Suprapubic skin (tissue), 4 donors: Measurements from ENCODE around the gene TTF2. TPM values are rescaled to one million over a fixed set of nuclear protein-coding genes. Genes with fewer than 3 reads are reported as not detected.

Experiments used
- DNase-seq, 2 donors: peaks; one replicate each; pipeline ENCODE4 v3.0.0-alpha.2; 2019; ENCODE audit warnings: low spot score in 2 of 2
- H3K27ac ChIP-seq: fragments of 200-600 bp; sonication (generic); one replicate; pipeline ENCODE4 v1.5.1; 2019
- H3K27me3 ChIP-seq: fragments of 200-600 bp; sonication (generic); one replicate; pipeline ENCODE4 v1.5.1; 2019
- H3K36me3 ChIP-seq: fragments of 200-600 bp; sonication (generic); one replicate; pipeline ENCODE4 v1.5.1; 2019
- H3K4me1 ChIP-seq: fragments of 200-600 bp; sonication (generic); one replicate; pipeline ENCODE4 v1.5.1; 2019
- H3K4me3 ChIP-seq: fragments of 200-600 bp; sonication (generic); one replicate; pipeline ENCODE4 v1.5.1; 2019; ENCODE audit warnings: mild to moderate bottlenecking
- H3K9me3 ChIP-seq: fragments of 200-600 bp; sonication (generic); one replicate; pipeline ENCODE4 v1.5.1; 2019
- EP300 ChIP-seq: sonication (generic); formaldehyde crosslinking; IDR thresholded peaks from one replicate; pipeline ENCODE4 v1.6.1; 2017; ENCODE audit warnings: antibody characterized with exemption
- POLR2A ChIP-seq, 2 donors: fragments of 450-650 bp; IDR thresholded peaks; one replicate each; pipeline ENCODE4 v1.6.1; 2017; ENCODE audit warnings: antibody characterized with exemption in 2 of 2, mild to moderate bottlenecking in 2 of 2, moderate library complexity in 2 of 2
- POLR2AphosphoS5 ChIP-seq, 3 donors: sonication (generic); formaldehyde crosslinking; IDR thresholded peaks; one replicate each; pipeline ENCODE4 v1.6.1; 2017; ENCODE audit warnings: antibody characterized with exemption in 3 of 3
- WGBS: methylation state at CpG from one replicate; pipeline ENCODE4 v1.1.5; 2018; 5-methylcytosine and 5-hydroxymethylcytosine counted together
- total RNA-seq, 4 donors: library from RNA; depleted of rRNA; stranded (reverse); fragments of >200 nt; gene quantifications; one replicate each; pipeline ENCODE4 v1.1.0, GENCODE V29; 2016
- TF ChIP-seq, protein P1 (sequence below), 2 donors: fragments of 200-600 bp in 1 of 2; fragments of 450-650 bp in 1 of 2; sonication (generic) in 1 of 2; IDR thresholded peaks; one replicate each; pipeline ENCODE4 v1.5.1; 2016 to 2019; ENCODE audit warnings: antibody characterized with exemption in 2 of 2, mild to moderate bottlenecking in 1 of 2, moderate library complexity in 1 of 2

The TTF2 gene
- total RNA-seq, 4 donors from 2014 or later, result 23.7 to 34.8 (median 26.5) TPM

DNA sequence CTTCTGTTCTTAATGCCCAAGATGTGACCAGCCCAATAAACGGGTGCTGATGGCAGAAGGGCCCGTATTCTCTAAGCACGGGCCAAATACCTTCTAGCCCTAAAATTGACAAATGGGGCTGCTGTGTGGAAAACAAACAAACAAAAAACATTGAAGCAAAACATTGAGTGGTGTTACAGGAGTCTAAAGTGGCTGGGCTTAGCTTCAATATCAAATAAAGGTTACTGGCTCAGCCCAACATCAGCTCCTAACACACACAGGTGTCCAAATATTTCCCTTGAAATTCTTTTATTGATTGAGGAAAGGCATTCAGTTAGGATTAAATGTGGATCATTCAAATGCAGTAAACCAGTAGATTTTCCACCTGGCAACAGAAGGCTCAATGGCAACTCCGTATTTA lies 13.3 kb upstream of the TTF2 start:
- Histone ChIP-seq H3K4me3 (no peak overlapping the region), H3K27me3 (no peaks in the 10 kb centered on the region), H3K27ac (no peak overlapping the region), H3K4me1 (peaks cover 15% of the 10 kb centered on the region), H3K36me3 (no peaks in the 10 kb centered on the region), H3K9me3 (no peaks in the 10 kb centered on the region)
- WGBS, result 85% methylated on average over 4 of the region's 4 CpGs
- no peak for DNase-seq
- no peak for TF ChIP-seq POLR2A (IDR thresholded peaks at IDR 0.05)
- no peak for TF ChIP-seq EP300
- no peak for TF ChIP-seq POLR2AphosphoS5 (IDR thresholded peaks at IDR 0.05)
- TF ChIP-seq, protein P1, sequence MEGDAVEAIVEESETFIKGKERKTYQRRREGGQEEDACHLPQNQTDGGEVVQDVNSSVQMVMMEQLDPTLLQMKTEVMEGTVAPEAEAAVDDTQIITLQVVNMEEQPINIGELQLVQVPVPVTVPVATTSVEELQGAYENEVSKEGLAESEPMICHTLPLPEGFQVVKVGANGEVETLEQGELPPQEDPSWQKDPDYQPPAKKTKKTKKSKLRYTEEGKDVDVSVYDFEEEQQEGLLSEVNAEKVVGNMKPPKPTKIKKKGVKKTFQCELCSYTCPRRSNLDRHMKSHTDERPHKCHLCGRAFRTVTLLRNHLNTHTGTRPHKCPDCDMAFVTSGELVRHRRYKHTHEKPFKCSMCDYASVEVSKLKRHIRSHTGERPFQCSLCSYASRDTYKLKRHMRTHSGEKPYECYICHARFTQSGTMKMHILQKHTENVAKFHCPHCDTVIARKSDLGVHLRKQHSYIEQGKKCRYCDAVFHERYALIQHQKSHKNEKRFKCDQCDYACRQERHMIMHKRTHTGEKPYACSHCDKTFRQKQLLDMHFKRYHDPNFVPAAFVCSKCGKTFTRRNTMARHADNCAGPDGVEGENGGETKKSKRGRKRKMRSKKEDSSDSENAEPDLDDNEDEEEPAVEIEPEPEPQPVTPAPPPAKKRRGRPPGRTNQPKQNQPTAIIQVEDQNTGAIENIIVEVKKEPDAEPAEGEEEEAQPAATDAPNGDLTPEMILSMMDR (IDR thresholded peaks at IDR 0.05), result no peak

DNA sequence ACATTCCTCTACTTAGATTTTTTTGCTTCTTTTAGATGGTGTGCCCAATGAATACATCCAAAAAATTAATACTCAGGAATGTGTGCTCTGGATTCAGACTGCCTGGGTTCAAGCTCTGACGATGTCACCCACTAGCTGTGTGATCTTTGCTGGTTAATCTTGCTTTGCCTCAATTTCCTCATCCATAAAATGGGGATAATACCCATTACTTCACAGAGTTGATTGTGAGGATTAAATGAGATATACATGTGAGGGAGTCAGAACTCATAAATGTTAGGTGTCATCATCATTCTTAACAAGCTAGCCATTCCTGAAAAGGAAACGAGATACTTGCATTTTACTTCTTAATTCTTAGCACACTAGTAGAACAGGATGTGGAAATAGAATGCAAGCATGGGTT lies 12.9 kb upstream of the TTF2 start:
- no peak for TF ChIP-seq EP300
- TF ChIP-seq, protein P1 (IDR thresholded peaks at IDR 0.05), result no peak
- no peak for TF ChIP-seq POLR2AphosphoS5 (IDR thresholded peaks at IDR 0.05)
- TF ChIP-seq POLR2A (IDR thresholded peaks at IDR 0.05), result no peak
- no peak overlapping the region for H3K27ac ChIP-seq
- H3K36me3 ChIP-seq, result no peaks in the 10 kb centered on the region
- H3K4me3 ChIP-seq, result no peak overlapping the region
- 95% methylated on average over 2 of the region's 2 CpGs for WGBS
- no peak for DNase-seq
- H3K4me1 ChIP-seq, result peaks cover 20% of the 10 kb centered on the region
- H3K9me3 ChIP-seq, result no peaks in the 10 kb centered on the region
- H3K27me3 ChIP-seq, result no peaks in the 10 kb centered on the region

DNA sequence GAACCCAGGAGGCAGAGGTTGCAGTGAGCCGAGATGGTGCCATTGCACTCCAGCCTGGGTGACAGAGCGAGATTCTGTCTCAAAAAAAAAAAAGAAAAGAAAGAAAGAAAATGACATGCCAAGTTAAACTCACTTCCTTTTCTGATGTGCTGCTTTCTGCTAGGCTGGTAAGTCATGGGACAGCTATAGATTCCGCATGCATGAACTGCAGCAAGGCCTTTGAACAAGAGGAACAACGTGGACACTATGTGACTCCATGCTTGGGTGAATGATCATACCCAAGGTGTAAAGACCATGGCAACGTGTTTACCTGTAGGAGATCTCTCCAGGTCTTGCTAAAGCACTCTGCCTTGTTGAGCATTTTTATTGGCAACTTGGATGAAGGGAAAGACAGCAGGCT lies 10.3 kb upstream of the TTF2 start:
- Histone ChIP-seq H3K27ac (no peak overlapping the region), H3K27me3 (no peaks in the 10 kb centered on the region), H3K36me3 (no peaks in the 10 kb centered on the region), H3K4me1 (peaks cover 22% of the 10 kb centered on the region), H3K4me3 (no peak overlapping the region), H3K9me3 (no peaks in the 10 kb centered on the region)
- TF ChIP-seq POLR2AphosphoS5 (IDR thresholded peaks at IDR 0.05) (no peak), EP300 (no peak), POLR2A (IDR thresholded peaks at IDR 0.05) (no peak)
- TF ChIP-seq, protein P1 (IDR thresholded peaks at IDR 0.05), result no peak
- 86% methylated on average over 5 of the region's 5 CpGs for WGBS
- no peak for DNase-seq

DNA sequence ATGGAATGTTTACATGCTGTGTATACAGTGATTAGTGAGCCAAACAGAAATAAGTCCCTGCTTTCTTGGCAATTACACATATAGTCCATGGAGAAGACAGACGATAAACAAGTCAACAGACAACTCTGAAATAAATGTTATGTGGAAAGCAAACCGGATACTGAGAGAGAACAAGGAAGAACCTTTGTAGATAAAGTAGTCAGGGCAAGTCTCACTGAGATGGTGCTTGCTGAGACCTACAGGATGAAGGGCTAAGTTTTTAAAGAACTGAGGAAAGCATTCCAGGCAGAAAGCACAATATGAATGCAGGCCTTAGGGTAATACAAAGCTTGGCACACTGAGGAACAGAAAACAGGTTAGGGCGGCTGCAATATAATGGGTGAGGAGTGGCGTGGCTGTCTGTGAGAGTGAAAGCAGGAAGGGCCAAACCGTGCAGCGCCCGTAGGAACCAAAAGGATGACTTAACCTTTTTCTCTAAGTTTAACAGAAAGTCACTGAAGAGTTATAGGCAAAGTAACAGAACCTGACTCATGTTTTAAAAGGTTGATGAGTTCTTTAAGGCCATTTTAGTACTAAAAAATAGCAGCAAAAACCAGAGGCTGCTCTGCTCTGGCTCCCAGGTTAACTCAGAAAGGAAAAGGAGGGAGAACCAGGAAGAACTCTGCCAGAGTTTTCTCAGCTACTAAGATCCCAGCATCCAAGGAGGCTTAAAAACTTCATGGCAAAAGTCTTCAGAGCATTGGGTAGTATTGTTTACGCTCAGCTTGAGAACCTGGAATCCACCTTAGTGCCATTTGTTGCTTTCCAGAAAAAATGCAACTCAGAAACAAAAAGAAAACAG lies 8.7 kb upstream of the TTF2 start:
- Histone ChIP-seq H3K27ac (peak overlapping the region; percentile 52), H3K36me3 (no peaks in the 10 kb centered on the region), H3K27me3 (no peaks in the 10 kb centered on the region), H3K9me3 (no peaks in the 10 kb centered on the region), H3K4me3 (peak overlapping the region; percentile 6), H3K4me1 (peaks cover 22% of the 10 kb centered on the region)
- DNase-seq, result no peak
- 39% methylated on average over 8 of the region's 8 CpGs for WGBS
- TF ChIP-seq, protein P1 (IDR thresholded peaks at IDR 0.05), result no peak
- no peak for TF ChIP-seq POLR2A (IDR thresholded peaks at IDR 0.05)
- TF ChIP-seq EP300, result no peak
- TF ChIP-seq POLR2AphosphoS5 (IDR thresholded peaks at IDR 0.05), result no peak

DNA sequence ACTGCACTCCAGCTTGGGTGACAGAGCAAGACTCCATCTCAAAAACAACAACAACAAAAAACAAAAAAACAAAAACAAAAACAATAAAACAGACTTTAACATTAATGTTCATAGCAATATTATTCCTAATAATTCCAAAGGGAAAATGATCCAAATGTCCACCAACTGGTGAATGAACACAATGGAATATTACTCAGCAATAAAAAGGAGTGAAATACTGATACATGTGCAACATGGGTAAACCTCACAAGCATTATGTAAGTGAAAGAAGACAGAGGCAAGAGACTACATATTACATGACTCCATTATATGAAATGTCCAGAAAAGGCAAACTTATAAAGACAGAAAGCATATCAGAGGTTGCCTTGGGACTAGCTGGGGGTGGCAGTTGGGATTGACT lies 6.1 kb upstream of the TTF2 start:
- H3K27me3 ChIP-seq, result no peaks in the 10 kb centered on the region
- H3K27ac ChIP-seq, result no peak overlapping the region
- no peaks in the 10 kb centered on the region for H3K36me3 ChIP-seq
- TF ChIP-seq EP300 (no peak), POLR2A (IDR thresholded peaks at IDR 0.05) (no peak), POLR2AphosphoS5 (IDR thresholded peaks at IDR 0.05) (no peak)
- TF ChIP-seq, protein P1 (IDR thresholded peaks at IDR 0.05), result no peak
- peaks cover 26% of the 10 kb centered on the region for H3K4me1 ChIP-seq
- DNase-seq, result no peak
- no peak overlapping the region for H3K4me3 ChIP-seq
- no peaks in the 10 kb centered on the region for H3K9me3 ChIP-seq
